Stimulated activated naive CD8-positive, alpha-beta T cell treated with anti-CD3 and anti-CD28 coated beads, Interleukin-15, Interleukin-2, amounts not matched to agents 100 U/mL and 50 U/mL, for 24 hours (primary cell): ENCODE data around the gene KBTBD6.
"Not testable (repeated sequence)": the region's sequence is repeated elsewhere in the genome, so short reads cannot be mapped to it uniquely, and the experiment has no call there.

Source experiments
- ATAC-seq: fragments of 150-1000 bp; cut with Tn5 transposase; one replicate; pipeline ENCODE4 v1.10.0; 2021
- DNase-seq: peaks from one replicate; pipeline ENCODE4 v3.0.0; 2021

KBTBD6 gene

GRCh38 chr13:41132512-41133152, at the start of gene KBTBD6:
KBTBD6 (minus strand) TSS chr13:41132802; CDS start chr13:41132511, 291 bp downstream.
- DNase-seq (peak; percentile 95), ATAC-seq (peak; percentile 94)

GRCh38 chr13:41182231-41182630, 49.6 kb upstream of the KBTBD6 start:
- no peak for DNase-seq
- ATAC-seq: no peak

- ATAC-seq: peak; percentile 80
- no peak for DNase-seq
These were observed 47.1 kb upstream of the KBTBD6 start for GRCh38 chr13:41179593-41180250.

GRCh38 chr13:41178040-41178439, 45.4 kb upstream of the KBTBD6 start:
- DNase-seq (no peak), ATAC-seq (peak; percentile 22)

- no peak for ATAC-seq
These were observed 45.0 kb upstream of the KBTBD6 start for GRCh38 chr13:41177616-41178015.

GRCh38 chr13:41175576-41175975, 43.0 kb upstream of the KBTBD6 start:
- DNase-seq, ATAC-seq: not testable (repeated sequence)

More at GRCh38 chr13:41177616-41178015, 45.0 kb upstream of the KBTBD6 start:
- no peak for DNase-seq

- no peak for DNase-seq
- ATAC-seq: no peak
These were observed 29.5 kb upstream of the KBTBD6 start for GRCh38 chr13:41162151-41162550.

- ATAC-seq (no peak), DNase-seq (no peak)
These were observed 26.6 kb upstream of the KBTBD6 start for GRCh38 chr13:41159174-41159573.

- ATAC-seq: no peak
These were observed 24.6 kb upstream of the KBTBD6 start for GRCh38 chr13:41157048-41157717.

GRCh38 chr13:41156620-41157019, 24.0 kb upstream of the KBTBD6 start:
- ATAC-seq (no peak), DNase-seq (no peak)

More at GRCh38 chr13:41157048-41157717, 24.6 kb upstream of the KBTBD6 start:
- DNase-seq: no peak

- ATAC-seq (no peak), DNase-seq (no peak)
These were observed 21.4 kb upstream of the KBTBD6 start for GRCh38 chr13:41154042-41154441.

- no peak for ATAC-seq
- no peak for DNase-seq
These were observed 19.4 kb upstream of the KBTBD6 start for GRCh38 chr13:41152005-41152404.

- ATAC-seq (no peak), DNase-seq (no peak)
These were observed 17.5 kb upstream of the KBTBD6 start for GRCh38 chr13:41150058-41150457.

- ATAC-seq (no peak), DNase-seq (no peak)
These were observed 16.0 kb upstream of the KBTBD6 start for GRCh38 chr13:41148419-41149283.

GRCh38 chr13:41145136-41145908, 12.7 kb upstream of the KBTBD6 start:
- DNase-seq: no peak
- ATAC-seq: no peak

GRCh38 chr13:41144576-41144975, 12.0 kb upstream of the KBTBD6 start:
- DNase-seq (no peak), ATAC-seq (no peak)

- DNase-seq (no peak), ATAC-seq (peak; percentile 64)
These were observed 6.8 kb upstream of the KBTBD6 start for GRCh38 chr13:41139296-41139966.

GRCh38 chr13:41137951-41138350, 5.3 kb upstream of the KBTBD6 start:
- DNase-seq (no peak), ATAC-seq (no peak)

- no peak for ATAC-seq
These were observed 4.6 kb upstream of the KBTBD6 start for GRCh38 chr13:41137241-41137640.

GRCh38 chr13:41136396-41137031, 3.9 kb upstream of the KBTBD6 start:
- ATAC-seq (no peak), DNase-seq (no peak)

More at GRCh38 chr13:41137241-41137640, 4.6 kb upstream of the KBTBD6 start:
- no peak for DNase-seq
